Endothelial cell of umbilical vein (primary cell): Measurements from ENCODE around the gene PRPF40A. TPM values are rescaled to one million over a fixed set of nuclear protein-coding genes. Genes with fewer than 3 reads are reported as not detected.

Source experiments
- BruUV-seq: library from RNA; stranded (reverse); fragments of 400-500 nt; replicated peaks from 2 replicates; lab custom pipeline; 2021; lab: Mats Ljungman, UMichigan
- CTCF ChIA-PET: fragments of 300-600, 350-600 bp; sonication (Branson Sonifier 250); formaldehyde crosslinking; loops from one replicate; lab custom pipeline; 2021; ENCODE audit warnings: antibody characterized with exemption, inconsistent platforms; lab: Charles Lee
- POLR2A ChIA-PET: fragments of 300-600, 350-600 bp; sonication (Branson Sonifier 250); formaldehyde crosslinking; loops from one replicate; lab custom pipeline; 2021; ENCODE audit warnings: antibody characterized with exemption, inconsistent platforms; lab: Charles Lee
- DNase-seq: peaks from one replicate; pipeline ENCODE4 v3.0.0-alpha.2; 2011; ENCODE audit warnings: low read depth, low spot score
- FAIRE-seq: peaks from 2 replicates; lab custom pipeline; 2011; peaks lifted over from hg19 to GRCh38; lab: Jason Lieb, UNC
- H2AFZ ChIP-seq: 2 replicates; pipeline ENCODE4 v1.6.0; 2012; ENCODE audit warnings: low read depth, low read length, control low read depth, inconsistent platforms
- H3K27ac ChIP-seq: 2 replicates; pipeline ENCODE4 v1.5.1; 2011; ENCODE audit warnings: low read depth, mild to moderate bottlenecking, control low read depth, low read length, moderate library complexity; ENCODE audit not compliant: insufficient read depth
- H3K27me3 ChIP-seq, 2 experiments: 2 replicates each; pipeline versions ENCODE4 v1.6.0 to v1.6.1; 2011; ENCODE audit warnings: low read length in 2 of 2, mixed read lengths in 1 of 2; ENCODE audit not compliant: control insufficient read depth in 2 of 2, insufficient read depth in 2 of 2
- H3K36me3 ChIP-seq, 2 experiments: 2 replicates in 1 of 2; 3 replicates in 1 of 2; pipeline ENCODE4 v1.5.1; 2011; ENCODE audit warnings: low read length in 2 of 2, mild to moderate bottlenecking in 1 of 2, moderate library complexity in 1 of 2; ENCODE audit not compliant: control insufficient read depth in 2 of 2, insufficient read depth in 2 of 2; ENCODE audit errors: extremely low read depth in 1 of 2
- H3K4me1 ChIP-seq: 3 replicates; pipeline ENCODE4 v1.5.1; 2011; ENCODE audit warnings: mild to moderate bottlenecking, low read length; ENCODE audit not compliant: control insufficient read depth, insufficient read depth; ENCODE audit errors: extremely low read depth
- H3K4me2 ChIP-seq: 2 replicates; pipeline ENCODE4 v1.6.1; 2011; ENCODE audit warnings: low read length, control low read depth, mixed read lengths; ENCODE audit not compliant: insufficient read depth
- H3K4me3 ChIP-seq, 3 experiments: fragments of 200-600 bp in 1 of 3; sonication (generic), shearing (Covaris generic) in 1 of 3; replicated peaks in 1 of 3; 2 replicates each; pipeline ENCODE4 v1.5.1; 2011 to 2016; ENCODE audit warnings: control low read depth in 3 of 3, low read length in 3 of 3, mild to moderate bottlenecking in 2 of 3, inconsistent platforms in 1 of 3, low read depth in 1 of 3, moderate library complexity in 1 of 3; ENCODE audit not compliant: insufficient read depth in 1 of 3
- H3K79me2 ChIP-seq: 2 replicates; pipeline ENCODE4 v1.6.0; 2012; ENCODE audit warnings: low read length, inconsistent platforms; ENCODE audit not compliant: control insufficient read depth, insufficient read depth
- H3K9ac ChIP-seq: replicated peaks from 2 replicates; pipeline ENCODE3; 2011; ENCODE audit warnings: low read length, control low read depth; ENCODE audit not compliant: insufficient read depth; ENCODE audit errors: extremely low read depth
- H3K9me1 ChIP-seq: replicated peaks from 3 replicates; pipeline ENCODE4 v1.6.0; 2011; ENCODE audit warnings: mild to moderate bottlenecking, low read length; ENCODE audit not compliant: control insufficient read depth, insufficient read depth; ENCODE audit errors: extremely low read depth
- H3K9me3 ChIP-seq: replicated peaks from 2 replicates; pipeline ENCODE4 v1.5.1; 2012; ENCODE audit warnings: low read length, inconsistent platforms; ENCODE audit not compliant: control insufficient read depth, insufficient read depth
- H4K20me1 ChIP-seq: replicated peaks from 2 replicates; pipeline ENCODE3; 2011; ENCODE audit warnings: mild to moderate bottlenecking, low read length; ENCODE audit not compliant: control insufficient read depth, insufficient read depth; ENCODE audit errors: extremely low read depth
- CTCF ChIP-seq, 2 donors: IDR thresholded peaks; 1 replicate in 1 of 2; 2 replicates in 1 of 2; pipeline ENCODE4 v1.5.1; 2011; ENCODE audit warnings: low read length in 2 of 2, mild to moderate bottlenecking in 2 of 2, moderate library complexity in 2 of 2, control low read depth in 1 of 2, inconsistent platforms in 1 of 2, low read depth in 1 of 2; ENCODE audit not compliant: insufficient read depth in 1 of 2; ENCODE audit errors: extremely low read depth in 1 of 2
- EZH2 ChIP-seq: IDR thresholded peaks from 2 replicates; pipeline ENCODE4 v1.6.1; 2012; ENCODE audit warnings: borderline replicate concordance, low read depth, mild to moderate bottlenecking, moderate library complexity, low read length, inconsistent platforms; ENCODE audit not compliant: severe bottlenecking
- FOS ChIP-seq: IDR thresholded peaks from 2 replicates; pipeline ENCODE4 v1.6.1; 2011; ENCODE audit warnings: mild to moderate bottlenecking, low read length, moderate library complexity, borderline replicate concordance; ENCODE audit not compliant: insufficient read depth
- GATA2 ChIP-seq: IDR thresholded peaks from 2 replicates; pipeline ENCODE4 v1.7.0; 2011; ENCODE audit warnings: low read depth, mild to moderate bottlenecking, moderate library complexity, mixed read lengths, low read length; ENCODE audit not compliant: insufficient read length, insufficient read depth
- JUN ChIP-seq: IDR thresholded peaks from 2 replicates; pipeline ENCODE4 v1.6.1; 2011; ENCODE audit warnings: borderline replicate concordance, low read depth; ENCODE audit not compliant: insufficient read length, insufficient read depth
- MAX ChIP-seq: IDR thresholded peaks from 2 replicates; pipeline ENCODE4 v1.6.1; 2011; ENCODE audit not compliant: insufficient read depth, insufficient read length
- POLR2A ChIP-seq: IDR thresholded peaks from 2 replicates; pipeline ENCODE4 v1.6.1; 2012; ENCODE audit warnings: low read depth, mild to moderate bottlenecking, control low read depth, low read length
- POLR2AphosphoS5 ChIP-seq: IDR thresholded peaks from 2 replicates; pipeline ENCODE4 v1.6.1; 2012; ENCODE audit warnings: low read depth, mild to moderate bottlenecking, control low read depth, low read length, moderate library complexity; ENCODE audit not compliant: insufficient read depth
- dilution Hi-C: fragments of 300-500 bp; cut with MboI; formaldehyde crosslinking; loops from one replicate; pipeline ENCODE4 v1.15.0; 2019; ENCODE audit warnings: low sequenced_read_pairs; ENCODE audit not compliant: extremely low pct_ligation_motif_present
- intact Hi-C: fragments of 100-400 bp; cut with micrococcal nuclease; formaldehyde crosslinking; loops from one replicate; pipeline ENCODE4 v1.10.0; 2022
- polyA plus RNA-seq, 4 experiments: library from polyadenylated mRNA; depleted of rRNA in 3 of 4; stranded (reverse) in 3 of 4; unstranded in 1 of 4; fragments of >200 nt; gene quantifications; 2 replicates each; pipeline versions ENCODE4 v1.2.1 to v1.2.3, GENCODE V29; 2011 to 2012; ENCODE audit warnings: missing spikeins in 1 of 4
- total RNA-seq: library from RNA; stranded (reverse); gene quantifications from 2 replicates; pipeline ENCODE4 v1.2.3, GENCODE V29; 2021

Gene PRPF40A
- total and polyA plus RNA-seq, 2 donors (not counting 3 experiments of a cell fraction or from before 2014, with no cell fraction given), result 58.2 to 123 TPM

DNA sequence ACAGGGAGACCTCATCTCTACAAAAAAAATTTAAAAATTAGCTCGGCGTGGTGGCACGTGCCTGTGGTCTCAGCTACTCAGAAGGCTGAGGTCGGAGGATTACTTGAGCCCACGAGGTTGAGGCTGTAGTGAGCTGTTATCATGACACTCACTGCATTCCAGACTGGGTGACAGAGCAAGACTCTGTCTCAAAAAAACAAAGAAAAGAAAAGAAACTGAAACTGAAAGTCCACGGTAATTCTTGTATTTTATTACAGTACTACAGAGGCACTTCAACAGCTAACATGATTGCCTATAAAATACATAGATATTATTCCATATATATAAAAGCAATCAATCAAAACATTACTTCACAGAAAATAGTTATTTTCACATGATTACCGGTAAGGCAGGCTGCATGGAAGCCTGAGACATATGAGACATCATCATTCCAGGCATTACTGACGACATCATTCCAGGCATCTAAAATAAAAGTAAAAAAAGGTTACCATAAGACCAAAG lies 23.1 kb downstream of the PRPF40A start:
- H3K9me3 ChIP-seq, result no peaks in the 10 kb centered on the region
- H3K4me3 ChIP-seq, result no peak overlapping the region
- H2AFZ ChIP-seq, result no peak overlapping the region
- dilution Hi-C loops, result no loop called here
- no peaks in the 10 kb centered on the region for H3K9me1 ChIP-seq
- intact Hi-C loops, result no loop called here
- POLR2A ChIA-PET, result no interaction called here
- CTCF ChIA-PET, result interaction anchor here (1.2 kb wide), 1 partner anchor 22 kb away, joined by 3 read pairs; no protein-coding TSS in a partner anchor
- peaks cover 59% of the 10 kb centered on the region for H3K79me2 ChIP-seq
- H3K9ac ChIP-seq, result peak overlapping the region; percentile 19
- peak overlapping the region; percentile 49 for H3K4me2 ChIP-seq
- BruUV-seq, result no TSS peak
- DNase-seq (peak; percentile 20), FAIRE-seq (no peak)
- H3K36me3 ChIP-seq, result peaks cover 0 to 16% of the 10 kb centered on the region in 2 experiments
- H3K4me1 ChIP-seq, result no peaks in the 10 kb centered on the region
- H4K20me1 ChIP-seq, result peaks cover 9% of the 10 kb centered on the region
- no peak overlapping the region for H3K27ac ChIP-seq
- no peaks in the 10 kb centered on the region for H3K27me3 ChIP-seq
- no peak for TF ChIP-seq CTCF (IDR thresholded peaks at IDR 0.05; ENCODE audit: extremely low read depth in 1 of 2, insufficient read depth in 1 of 2, low read depth in 1 of 2, low read length in 2 of 2)
- TF ChIP-seq POLR2A, result no peak
- TF ChIP-seq POLR2AphosphoS5, result no peak
- TF ChIP-seq MAX, result no peak
- TF ChIP-seq GATA2, result no peak
- no peak for TF ChIP-seq JUN
- no peak for TF ChIP-seq FOS
- TF ChIP-seq EZH2, result no peak
